NB4 (cell line): Measurements from ENCODE around the gene ZNF787.

Experiments
- DNase-seq: peaks from one replicate; pipeline ENCODE4 v3.0.0; 2010; ENCODE audit warnings: low read depth
- H3K4me3 ChIP-seq: one replicate; pipeline ENCODE4 v1.5.1; 2011; ENCODE audit warnings: mild to moderate bottlenecking, low read depth, low read length, moderate library complexity
- CTCF ChIP-seq: IDR thresholded peaks from one replicate; pipeline ENCODE4 v1.5.1; 2012; ENCODE audit warnings: low read depth, low read length
- MAX ChIP-seq: IDR thresholded peaks from 2 replicates; pipeline ENCODE4 v1.6.1; 2011; ENCODE audit warnings: low read depth, low read length
- MYC ChIP-seq: IDR thresholded peaks from 2 replicates; pipeline ENCODE4 v1.6.1; 2011; ENCODE audit warnings: low read depth, low read length
- POLR2A ChIP-seq: IDR thresholded peaks from 2 replicates; pipeline ENCODE4 v1.6.1; 2011; ENCODE audit warnings: mild to moderate bottlenecking; ENCODE audit not compliant: insufficient read length; ENCODE audit errors: extremely low read depth

Gene ZNF787

GRCh38 chr19:56104423-56104822, 16.7 kb downstream of the ZNF787 start:
- no peak for DNase-seq
- TF ChIP-seq POLR2A = no peak
- TF ChIP-seq CTCF = no peak
- TF ChIP-seq MYC = no peak
- no peak for TF ChIP-seq MAX
- no peak overlapping the region for H3K4me3 ChIP-seq

- no peak for DNase-seq
- TF ChIP-seq CTCF (no peak), MYC (no peak), MAX (no peak), POLR2A (no peak)
- no peak overlapping the region for H3K4me3 ChIP-seq
Measured at GRCh38 chr19:56103027-56103614, 18.0 kb downstream of the ZNF787 start.

GRCh38 chr19:56101746-56102535, 19.2 kb downstream of the ZNF787 start:
- TF ChIP-seq POLR2A (no peak), CTCF (no peak), MYC (no peak), MAX (no peak)
- no peak overlapping the region for H3K4me3 ChIP-seq
- DNase-seq = no peak

GRCh38 chr19:56101095-56101494, 20.0 kb downstream of the ZNF787 start:
- DNase-seq = no peak
- H3K4me3 ChIP-seq = no peak overlapping the region

More at GRCh38 chr19:56101095-56101494, 20.0 kb downstream of the ZNF787 start:
- no peak for TF ChIP-seq MYC
- TF ChIP-seq CTCF = no peak
- no peak for TF ChIP-seq POLR2A
- no peak for TF ChIP-seq MAX
